Midbrain (tissue), 1 donor: ENCODE results near the gene DIO3.
"Not testable (repeated sequence)": the region's sequence is repeated elsewhere in the genome, so short reads cannot be mapped to it uniquely, and the experiment has no call there.

Experiments used
- DNase-seq: peaks from one replicate; lab custom pipeline; 2025; lab: John Stamatoyannopoulos, UW

DIO3 gene

GRCh38 chr14:101558739-101559240, 2.5 kb upstream of the DIO3 start:
- DNase-seq = no peak

GRCh38 chr14:101559250-101559623, 2.1 kb upstream of the DIO3 start:
- DNase-seq = no peak

GRCh38 chr14:101559624-101560533, 1.4 kb upstream of the DIO3 start:
- no peak for DNase-seq

- DNase-seq = no peak
Observed at GRCh38 chr14:101560534-101561113, 671 bp upstream of the DIO3 start.

- DNase-seq = no peak
Observed at GRCh38 chr14:101561897-101562490, 699 bp downstream of the DIO3 start.

GRCh38 chr14:101562659-101563351, 1.5 kb downstream of the DIO3 start:
- DNase-seq = no peak

GRCh38 chr14:101563352-101563653, 2.0 kb downstream of the DIO3 start:
- no peak for DNase-seq

GRCh38 chr14:101563654-101564443, 2.6 kb downstream of the DIO3 start:
- no peak for DNase-seq

GRCh38 chr14:101564444-101564776, 3.1 kb downstream of the DIO3 start:
- no peak for DNase-seq

- no peak for DNase-seq
Observed at GRCh38 chr14:101564819-101565698, 3.8 kb downstream of the DIO3 start.

GRCh38 chr14:101567252-101567651, 6.0 kb downstream of the DIO3 start:
- no peak for DNase-seq

GRCh38 chr14:101571004-101571403, 9.7 kb downstream of the DIO3 start:
- no peak for DNase-seq

GRCh38 chr14:101572526-101572925, 11.2 kb downstream of the DIO3 start:
- DNase-seq = not testable (repeated sequence)

- no peak for DNase-seq
Observed at GRCh38 chr14:101573289-101573688, 12.0 kb downstream of the DIO3 start.

GRCh38 chr14:101575581-101575980, 14.3 kb downstream of the DIO3 start:
- no peak for DNase-seq

- DNase-seq = no peak
Observed at GRCh38 chr14:101577221-101577909, 16.1 kb downstream of the DIO3 start.

GRCh38 chr14:101578489-101578888, 17.2 kb downstream of the DIO3 start:
- DNase-seq = no peak

GRCh38 chr14:101579372-101580080, 18.2 kb downstream of the DIO3 start:
- no peak for DNase-seq

- DNase-seq = no peak
Observed at GRCh38 chr14:101581806-101582205, 20.5 kb downstream of the DIO3 start.

- DNase-seq = no peak
Observed at GRCh38 chr14:101582294-101582693, 21.0 kb downstream of the DIO3 start.
